Keratinocyte (primary cell): ENCODE measurements around the gene CAST. TPM values are rescaled to one million over a fixed set of nuclear protein-coding genes. Genes with fewer than 3 reads are reported as not detected.

ENCODE experiments used
- DNase-seq: peaks from one replicate; pipeline ENCODE4 v3.0.0-alpha.2; 2011; ENCODE audit warnings: low read depth, missing footprints, low spot score
- FAIRE-seq: peaks from 2 replicates; lab custom pipeline; 2011; peaks lifted over from hg19 to GRCh38; lab: Jason Lieb, UNC
- H2AFZ ChIP-seq: 2 replicates; pipeline ENCODE4 v1.6.0; 2012; ENCODE audit warnings: low read length, control low read depth, inconsistent platforms; ENCODE audit not compliant: control insufficient read depth
- H3K27ac ChIP-seq: 2 replicates; pipeline ENCODE4 v1.5.1; 2011; ENCODE audit warnings: low read length; ENCODE audit not compliant: control insufficient read depth, insufficient read depth
- H3K27me3 ChIP-seq: 3 replicates; pipeline ENCODE4 v1.6.0; 2011; ENCODE audit warnings: low read length; ENCODE audit not compliant: control insufficient read depth, insufficient read depth; ENCODE audit errors: extremely low read depth
- H3K36me3 ChIP-seq, 2 experiments: 2 replicates in 1 of 2; 3 replicates in 1 of 2; pipeline ENCODE4 v1.5.1; 2011; ENCODE audit warnings: low read length in 2 of 2, mild to moderate bottlenecking in 1 of 2; ENCODE audit not compliant: control insufficient read depth in 2 of 2, insufficient read depth in 2 of 2; ENCODE audit errors: extremely low read depth in 1 of 2
- H3K4me1 ChIP-seq: 3 replicates; pipeline ENCODE4 v1.5.1; 2011; ENCODE audit warnings: low read length; ENCODE audit not compliant: control insufficient read depth, insufficient read depth; ENCODE audit errors: extremely low read depth
- H3K4me2 ChIP-seq: 3 replicates; pipeline ENCODE4 v1.6.0; 2011; ENCODE audit warnings: low read depth, low read length; ENCODE audit not compliant: control insufficient read depth, insufficient read depth; ENCODE audit errors: extremely low read depth
- H3K4me3 ChIP-seq, 3 experiments: fragments of 200-600 bp in 1 of 3; sonication (generic) in 1 of 3; 2 replicates in 2 of 3; 3 replicates in 1 of 3; pipeline ENCODE4 v1.5.1; 2011 to 2016; ENCODE audit warnings: low read length in 3 of 3, mild to moderate bottlenecking in 3 of 3, control low read depth in 2 of 3, inconsistent platforms in 1 of 3, low read depth in 1 of 3, mixed read lengths in 1 of 3, mixed run types in 1 of 3, moderate library complexity in 1 of 3; ENCODE audit not compliant: control insufficient read depth in 2 of 3, insufficient read depth in 2 of 3; ENCODE audit errors: extremely low read depth in 1 of 3
- H3K79me2 ChIP-seq: 2 replicates; pipeline ENCODE4 v1.6.0; 2012; ENCODE audit warnings: low read length; ENCODE audit not compliant: control insufficient read depth, insufficient read depth
- H3K9ac ChIP-seq: 3 replicates; pipeline ENCODE4 v1.6.0; 2011; ENCODE audit warnings: low read length; ENCODE audit not compliant: control insufficient read depth, insufficient read depth; ENCODE audit errors: extremely low read depth
- H3K9me1 ChIP-seq: 3 replicates; pipeline ENCODE4 v1.6.0; 2011; ENCODE audit warnings: low read length; ENCODE audit not compliant: control insufficient read depth, insufficient read depth; ENCODE audit errors: extremely low read depth
- H3K9me3 ChIP-seq: 2 replicates; pipeline ENCODE4 v1.5.1; 2012; ENCODE audit warnings: low read depth, low read length; ENCODE audit not compliant: control insufficient read depth
- H4K20me1 ChIP-seq: 3 replicates; pipeline ENCODE4 v1.6.0; 2011; ENCODE audit warnings: low read length; ENCODE audit not compliant: control insufficient read depth, insufficient read depth; ENCODE audit errors: extremely low read depth
- CTCF ChIP-seq, 3 experiments: IDR thresholded peaks in 1 of 3; conservative IDR thresholded peaks in 1 of 3; optimal IDR thresholded peaks in 1 of 3; 2 replicates in 2 of 3; 3 replicates in 1 of 3; pipeline versions ENCODE3 to v1.5.1; 2011; ENCODE audit warnings: low read length in 3 of 3, mild to moderate bottlenecking in 3 of 3, moderate library complexity in 2 of 3, control low read depth in 1 of 3, inconsistent platforms in 1 of 3; ENCODE audit not compliant: insufficient read depth in 2 of 3; ENCODE audit errors: extremely low read depth in 1 of 3
- EZH2 ChIP-seq: IDR thresholded peaks from one replicate; pipeline ENCODE4 v1.6.1; 2012; ENCODE audit warnings: inconsistent platforms, mild to moderate bottlenecking, low read length, moderate library complexity
- dilution Hi-C: fragments of 300-500 bp; cut with MboI; formaldehyde crosslinking; loops from one replicate; pipeline ENCODE4 v1.7.0; 2020; ENCODE audit warnings: low sequenced_read_pairs; ENCODE audit not compliant: extremely low pct_ligation_motif_present
- polyA plus RNA-seq, 5 experiments: library from polyadenylated mRNA; depleted of rRNA in 3 of 5; stranded (reverse) in 3 of 5; stranded (forward) in 1 of 5; unstranded in 1 of 5; fragments of >200 nt; gene quantifications; 1 replicate in 1 of 5; 2 replicates in 3 of 5; 3 replicates in 1 of 5; pipeline versions ENCODE4 v1.2.1 to v1.2.3, GENCODE V29; 2011 to 2012; ENCODE audit warnings: missing spikeins in 2 of 5, low read depth in 1 of 5, low replicate concordance in 1 of 5

Gene CAST
- polyA plus RNA-seq, 1 donor (not counting 4 experiments of a cell fraction or from before 2014, with no cell fraction given): 238 TPM

DNA sequence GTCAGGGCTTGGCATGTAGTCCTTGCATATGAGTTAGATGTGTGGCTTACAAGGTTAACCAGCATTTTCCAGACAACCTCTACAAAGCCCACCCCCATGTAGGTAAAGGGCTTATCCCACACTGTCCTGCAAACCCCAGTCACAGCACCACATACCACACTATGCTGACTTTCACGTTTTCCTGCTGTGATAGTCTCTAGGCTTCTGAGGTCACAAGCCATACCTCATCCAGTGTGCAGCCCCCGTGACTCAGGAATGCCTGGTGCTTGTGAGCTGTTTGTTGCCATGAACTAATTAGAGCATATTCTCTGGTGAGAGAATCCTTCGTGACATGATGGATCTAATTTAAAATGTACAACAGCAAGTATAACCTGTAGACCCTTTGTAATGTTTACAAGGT is 94.8 kb downstream of the CAST start:
- Histone ChIP-seq H3K4me2 (no peak overlapping the region), H3K4me3 (no peak overlapping the region), H3K27ac (no peak overlapping the region), H3K79me2 (no peaks in the 10 kb centered on the region), H4K20me1 (no peaks in the 10 kb centered on the region), H3K9ac (no peak overlapping the region), H3K9me1 (no peaks in the 10 kb centered on the region), H2AFZ (no peak overlapping the region), H3K27me3 (no peaks in the 10 kb centered on the region), H3K4me1 (no peaks in the 10 kb centered on the region), H3K9me3 (no peaks in the 10 kb centered on the region), H3K36me3 (peaks cover 33 to 37% of the 10 kb centered on the region in 2 experiments)
- TF ChIP-seq EZH2 (no peak), CTCF (optimal IDR thresholded peaks at IDR 0.05 in 1 of 3, IDR thresholded peaks at IDR 0.05 in 1 of 3, conservative IDR thresholded peaks at IDR 0.05 in 1 of 3; ENCODE audit: extremely low read depth in 1 of 3, insufficient read depth in 2 of 3, low read length in 3 of 3) (no peak)
- FAIRE-seq (no peak), DNase-seq (no peak)
- dilution Hi-C loops: no loop called here

DNA sequence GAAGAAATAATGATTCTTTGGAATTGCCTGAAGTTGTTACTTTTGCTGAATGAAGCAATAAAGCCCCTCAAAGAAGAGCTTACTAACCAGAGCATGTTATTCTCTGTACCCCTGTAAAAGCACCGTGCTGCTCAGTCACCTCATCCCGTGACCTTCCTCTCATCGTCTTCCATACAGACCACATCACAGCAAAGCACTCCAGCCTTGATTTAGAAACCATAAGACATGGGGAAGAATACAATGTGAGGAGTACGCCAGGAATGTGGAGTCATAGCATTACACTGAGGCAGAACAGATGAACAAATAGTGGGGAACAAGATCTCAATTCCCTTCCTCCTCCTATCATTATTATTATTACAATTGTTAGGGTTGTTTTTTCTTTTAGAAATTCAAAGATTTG is 96.4 kb downstream of the CAST start:
- no peak overlapping the region for H3K9ac ChIP-seq
- H3K36me3 ChIP-seq: peaks cover 34 to 44% of the 10 kb centered on the region in 2 experiments
- H3K27me3 ChIP-seq: no peaks in the 10 kb centered on the region
- H3K9me3 ChIP-seq: no peaks in the 10 kb centered on the region
- H3K4me2 ChIP-seq: no peak overlapping the region
- no peak overlapping the region for H3K27ac ChIP-seq
- no peaks in the 10 kb centered on the region for H4K20me1 ChIP-seq
- H3K4me1 ChIP-seq: no peaks in the 10 kb centered on the region
- dilution Hi-C loops: no loop called here
- no peaks in the 10 kb centered on the region for H3K9me1 ChIP-seq
- no peak overlapping the region for H3K4me3 ChIP-seq
- FAIRE-seq (no peak), DNase-seq (no peak)
- no peak overlapping the region for H2AFZ ChIP-seq
- no peak for TF ChIP-seq EZH2
- H3K79me2 ChIP-seq: no peaks in the 10 kb centered on the region

GRCh38 chr5:96761618-96762017 is 99.4 kb downstream of the CAST start:
- Histone ChIP-seq H3K9ac (no peak overlapping the region), H2AFZ (no peak overlapping the region), H3K4me2 (no peak overlapping the region), H3K4me3 (no peak overlapping the region), H3K4me1 (no peaks in the 10 kb centered on the region), H3K36me3 (peaks cover 34 to 41% of the 10 kb centered on the region in 2 experiments), H3K9me3 (no peaks in the 10 kb centered on the region), H3K27me3 (no peaks in the 10 kb centered on the region), H3K79me2 (no peaks in the 10 kb centered on the region), H3K9me1 (no peaks in the 10 kb centered on the region), H3K27ac (no peak overlapping the region), H4K20me1 (no peaks in the 10 kb centered on the region)
- no peak for FAIRE-seq
- no peak for DNase-seq
- dilution Hi-C loops: no loop called here
- TF ChIP-seq EZH2 (no peak), CTCF (optimal IDR thresholded peaks at IDR 0.05 in 1 of 3, IDR thresholded peaks at IDR 0.05 in 1 of 3, conservative IDR thresholded peaks at IDR 0.05 in 1 of 3; ENCODE audit: extremely low read depth in 1 of 3, insufficient read depth in 2 of 3, low read length in 3 of 3) (no peak)
